CD4-positive, alpha-beta T cell treated with Interleukin-2 at 100 ng/mL for 4 hours (primary cell): ENCODE measurements around the gene ALK.

Source experiments
- DNase-seq: peaks from one replicate; pipeline ENCODE4 v3.0.0-alpha.2; 2020; ENCODE audit warnings: low spot score

ALK gene

DNA sequence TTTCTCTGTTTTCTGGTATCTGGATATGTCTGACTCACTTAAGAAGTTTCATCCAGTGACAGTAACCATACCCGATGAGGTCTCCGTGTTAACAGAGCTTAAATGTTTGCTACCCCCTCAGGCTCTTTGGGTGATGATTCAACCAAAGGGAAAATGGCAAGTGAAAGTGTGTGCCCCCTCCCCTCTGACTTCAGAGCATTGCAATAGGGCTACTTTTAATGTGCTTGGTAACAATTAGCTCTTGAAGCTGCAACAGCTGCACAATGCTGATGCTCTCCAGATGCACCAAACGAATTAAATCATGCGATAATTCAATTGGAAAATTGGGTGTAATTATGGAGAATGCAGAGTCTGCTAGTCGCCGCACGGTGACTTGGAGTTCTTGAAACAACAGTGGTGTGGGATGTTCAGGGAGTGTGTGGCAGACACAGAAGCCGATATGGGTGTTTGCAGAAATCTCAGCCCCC lies 270.7 kb downstream of the ALK start:
- no peak for DNase-seq

DNA sequence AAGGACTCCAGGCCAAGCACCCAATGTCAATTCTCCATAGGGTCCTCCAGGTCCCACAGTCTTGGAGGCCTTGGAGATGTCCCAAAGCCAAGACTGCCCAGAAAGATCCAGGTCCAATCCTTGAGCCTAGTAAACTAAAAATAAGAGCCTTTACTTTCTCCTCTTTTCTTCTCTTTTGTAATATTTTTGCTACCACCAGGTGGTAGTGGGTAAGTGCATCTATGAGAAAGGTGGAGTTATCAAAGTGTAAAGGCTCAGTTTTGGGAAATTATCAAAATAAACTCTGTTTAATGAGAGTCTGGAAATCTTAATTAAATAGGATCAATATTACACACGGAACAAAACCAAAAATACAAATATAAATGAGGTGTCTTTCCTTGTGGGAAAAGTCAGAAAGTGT lies 276.4 kb downstream of the ALK start:
- no peak for DNase-seq

DNA sequence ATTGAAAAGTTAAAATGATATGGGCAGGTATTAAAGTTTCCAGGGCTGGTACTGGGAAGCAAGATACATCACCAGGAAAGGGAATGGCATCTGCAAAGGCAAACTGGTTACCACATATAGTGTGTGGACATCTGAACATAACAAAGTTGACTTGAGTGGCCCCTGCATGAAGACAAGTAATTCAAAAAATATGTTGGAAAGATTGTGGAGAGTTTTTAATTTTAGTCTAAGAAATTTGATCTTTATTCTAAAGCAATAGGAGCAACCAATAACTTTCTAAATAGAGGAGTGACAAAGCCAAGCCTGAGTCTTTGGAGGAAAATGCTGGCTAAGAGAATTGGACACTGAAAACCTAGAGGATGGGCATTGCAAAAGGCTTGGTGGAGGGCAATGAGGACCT lies 278.2 kb downstream of the ALK start:
- DNase-seq, result no peak

DNA sequence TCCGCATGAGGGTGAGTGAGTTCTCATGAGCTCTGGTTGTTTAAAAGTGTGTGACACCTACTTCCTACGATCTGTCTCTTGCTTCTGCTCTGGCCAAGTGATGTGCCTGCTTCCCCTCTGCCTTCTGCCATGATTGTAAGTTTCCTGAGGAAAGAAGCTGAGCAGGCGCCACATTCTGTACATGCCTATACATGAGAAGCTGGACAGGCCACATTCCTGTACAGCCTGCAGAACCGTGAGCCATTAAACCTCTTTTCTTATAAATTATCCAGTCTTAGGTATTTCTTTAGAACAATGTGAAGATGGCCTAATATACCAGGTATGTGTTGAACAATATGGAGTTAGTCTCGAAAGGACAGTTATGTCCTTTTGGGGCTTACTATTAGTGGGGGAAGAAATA lies 281.0 kb downstream of the ALK start:
- no peak for DNase-seq

DNA sequence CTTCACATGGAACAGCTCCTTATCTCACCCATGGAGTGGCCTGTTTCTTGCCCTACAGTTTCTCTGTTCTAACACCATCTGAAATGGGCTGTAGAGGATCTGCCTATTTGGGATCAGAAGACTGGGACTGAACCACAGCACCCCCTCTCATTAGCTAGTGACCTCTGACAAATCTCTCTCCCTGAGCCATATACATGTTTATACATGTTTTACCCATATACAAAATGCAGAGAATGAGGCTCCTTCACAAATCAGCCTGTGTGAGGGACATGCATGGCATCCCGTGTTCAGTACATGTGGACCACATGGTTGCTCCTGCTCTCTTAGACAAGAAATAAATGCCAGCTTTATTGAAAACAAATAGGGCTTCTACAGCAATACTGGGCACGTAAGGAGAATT lies 282.7 kb downstream of the ALK start:
- DNase-seq, result no peak

DNA sequence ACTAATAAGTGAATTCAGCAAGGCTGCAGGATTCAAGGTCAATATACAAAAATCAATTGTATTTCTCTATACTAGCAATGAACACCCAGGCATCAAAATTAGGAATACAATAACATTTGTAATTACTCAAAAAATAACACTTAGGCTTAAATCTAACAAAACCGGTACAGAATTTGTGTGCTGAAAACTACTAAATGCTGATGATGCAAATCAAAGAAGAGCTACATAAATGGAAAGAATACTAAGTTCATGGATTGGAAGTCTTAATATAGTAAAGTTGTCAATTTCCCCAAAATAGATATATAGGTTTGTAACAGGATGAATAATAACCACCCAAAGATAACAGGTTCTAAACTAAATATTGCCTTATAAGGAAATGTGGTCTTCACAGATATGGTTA lies 286.5 kb downstream of the ALK start:
- DNase-seq, result no peak

DNA sequence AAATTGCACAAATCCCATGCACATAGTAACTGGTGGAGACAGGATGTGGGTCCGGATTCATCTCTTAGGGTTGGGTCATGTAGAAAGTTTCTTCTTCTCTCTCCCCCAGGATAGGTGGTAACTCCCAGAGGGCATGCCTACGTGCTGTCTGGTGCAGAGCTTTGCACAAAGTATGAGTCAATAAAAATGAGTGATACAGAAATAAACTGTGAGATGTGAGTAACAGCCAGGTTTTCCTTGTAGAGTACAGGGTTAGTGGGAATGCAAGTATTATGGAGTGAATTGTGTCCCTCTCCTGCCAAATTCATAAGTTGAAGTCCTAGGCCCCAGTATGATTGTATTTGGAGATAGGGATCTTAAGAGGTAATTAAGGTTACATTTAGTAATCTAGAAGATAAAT lies 289.4 kb downstream of the ALK start:
- DNase-seq, result no peak

DNA sequence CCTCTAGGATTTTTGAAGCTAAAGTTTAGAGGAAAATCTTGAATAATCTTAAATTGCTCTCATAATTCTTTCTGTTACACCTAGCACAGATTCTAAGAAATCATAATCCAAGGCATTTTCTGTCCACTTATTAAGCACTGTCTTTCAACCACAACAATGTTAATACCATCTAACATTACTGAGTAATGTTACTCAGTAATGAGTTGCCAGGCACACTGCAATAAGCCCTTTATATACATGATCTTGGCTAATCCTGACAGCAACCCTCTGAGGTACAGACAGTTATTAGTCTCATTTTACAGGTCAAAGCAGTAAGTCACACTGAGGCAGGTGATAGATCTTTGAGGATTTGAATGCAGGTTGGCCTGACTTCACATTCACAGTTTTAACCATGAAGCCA lies 291.9 kb downstream of the ALK start:
- no peak for DNase-seq

DNA sequence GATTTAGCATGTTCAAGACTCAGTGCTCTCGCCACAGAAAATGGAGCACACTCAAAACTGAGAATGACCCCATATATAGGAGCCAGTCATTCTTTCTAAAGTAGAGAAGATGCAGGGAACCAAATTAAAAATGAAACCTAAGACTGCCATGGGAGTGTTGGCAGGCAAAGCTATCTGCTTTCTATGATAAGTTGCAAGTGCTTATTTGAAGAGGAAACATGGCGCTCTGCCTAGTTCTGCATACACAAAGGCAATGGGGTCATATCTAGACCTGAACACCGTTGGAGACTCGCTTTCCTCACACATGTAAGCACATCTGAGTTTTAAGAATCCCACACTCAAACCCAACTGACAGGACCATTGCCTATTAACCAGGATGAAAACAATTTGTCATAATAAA lies 292.5 kb downstream of the ALK start:
- DNase-seq, result no peak

DNA sequence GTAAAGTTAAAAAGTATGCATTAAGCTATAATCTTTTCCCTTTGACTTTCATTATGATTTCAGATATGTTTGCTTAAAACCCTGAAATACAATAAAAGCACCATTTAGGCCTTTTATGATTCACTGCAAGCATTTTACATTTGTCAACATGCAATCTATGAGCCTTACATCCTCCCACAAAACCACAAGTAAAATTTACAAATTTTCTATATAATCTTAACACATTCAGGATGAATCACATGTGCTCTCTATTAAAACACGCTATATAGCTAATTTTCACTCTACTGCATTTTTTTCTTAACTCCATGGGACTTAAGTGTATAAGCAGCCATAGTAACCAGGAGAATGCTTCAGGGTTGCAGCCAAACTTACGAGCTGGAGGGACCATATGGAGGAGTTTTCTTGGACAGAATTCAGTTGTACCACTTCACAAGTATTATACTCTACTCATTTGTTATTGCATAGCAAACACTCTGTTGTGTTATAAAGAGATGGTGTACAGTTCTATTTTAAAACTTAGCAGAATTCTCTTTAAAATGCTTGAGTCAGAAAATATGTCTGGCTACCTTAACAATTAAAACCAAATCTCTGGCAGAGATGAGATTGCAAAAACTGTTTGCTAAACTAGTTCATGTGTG lies 293.2 kb downstream of the ALK start:
- DNase-seq, result no peak

DNA sequence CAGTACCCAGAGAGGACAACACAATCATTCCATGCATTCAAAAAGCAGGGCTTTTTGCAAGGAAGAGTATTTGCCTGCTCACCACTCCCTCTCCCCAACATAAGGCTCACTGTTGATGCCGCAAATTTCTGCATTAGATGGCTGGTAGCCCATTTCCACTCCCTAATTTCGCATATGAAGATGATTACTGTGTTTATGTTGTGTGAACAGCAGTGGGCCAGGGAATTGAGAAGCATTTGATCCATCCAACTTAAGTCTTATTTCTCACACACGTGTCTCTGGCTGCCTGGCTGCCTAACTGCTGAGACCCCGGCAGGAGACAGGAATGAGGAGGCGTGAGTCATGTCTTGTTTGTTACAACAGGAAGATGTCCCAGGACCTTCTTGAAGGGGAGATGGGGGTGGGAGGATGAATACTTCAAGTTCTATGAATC lies 294.1 kb downstream of the ALK start:
- DNase-seq, result no peak

DNA sequence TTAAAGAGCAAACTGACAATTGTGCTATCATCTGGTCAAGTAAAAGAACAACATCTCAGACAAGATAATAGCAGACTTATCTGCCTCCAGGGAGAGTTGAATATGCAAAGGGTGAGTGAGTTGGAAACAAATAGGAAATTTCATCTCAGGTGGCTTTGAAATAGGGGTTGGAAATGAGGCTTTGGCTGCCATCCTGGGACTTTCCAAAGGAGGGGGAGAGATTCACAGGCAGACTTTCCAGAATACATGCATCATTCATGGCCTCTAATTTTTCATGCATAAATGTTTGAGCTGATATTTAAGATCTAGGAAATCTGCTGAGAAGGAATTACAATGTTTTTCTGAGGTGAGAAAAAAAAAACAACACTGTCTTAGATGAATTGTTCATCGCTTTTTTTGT lies 300.5 kb downstream of the ALK start:
- DNase-seq, result no peak

DNA sequence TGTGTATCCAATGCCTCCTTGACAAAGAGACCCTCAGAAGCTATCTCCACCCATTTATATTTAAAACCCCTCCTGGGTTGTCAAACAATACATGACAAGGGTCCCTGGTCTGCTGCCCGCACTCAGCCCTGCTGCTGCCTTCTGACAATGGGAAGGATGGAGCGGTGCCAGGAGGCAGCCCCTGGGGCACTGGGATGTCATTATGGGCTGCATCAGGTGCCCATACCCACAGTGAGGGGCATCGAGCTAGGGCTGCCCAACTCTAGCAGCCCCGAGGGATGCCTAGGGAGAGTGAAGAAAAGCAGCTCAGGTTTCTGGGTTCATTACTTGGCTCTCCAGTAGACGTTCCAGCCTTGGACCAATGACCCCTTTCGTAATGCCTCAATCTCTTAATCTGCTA lies 301.7 kb downstream of the ALK start:
- DNase-seq, result no peak

DNA sequence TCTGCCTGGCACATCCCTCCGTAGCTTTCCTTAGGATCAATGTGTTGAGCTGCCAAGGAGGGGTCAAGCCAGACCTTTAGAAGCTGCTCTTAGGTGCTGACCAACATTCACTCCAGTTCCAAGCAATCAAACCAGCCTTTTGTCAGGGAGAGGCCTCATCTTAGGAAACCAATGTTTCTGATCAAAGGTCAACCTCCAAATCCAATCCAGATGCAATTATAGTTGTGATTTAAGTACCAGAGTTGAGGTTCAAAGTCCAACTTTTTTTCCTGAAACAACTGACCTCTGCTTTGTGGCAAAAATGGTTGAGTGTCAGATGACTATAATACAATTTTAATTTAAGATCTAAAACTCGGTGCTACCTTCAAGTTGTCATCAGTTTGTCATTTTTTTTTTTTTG lies 303.4 kb downstream of the ALK start:
- no peak for DNase-seq

DNA sequence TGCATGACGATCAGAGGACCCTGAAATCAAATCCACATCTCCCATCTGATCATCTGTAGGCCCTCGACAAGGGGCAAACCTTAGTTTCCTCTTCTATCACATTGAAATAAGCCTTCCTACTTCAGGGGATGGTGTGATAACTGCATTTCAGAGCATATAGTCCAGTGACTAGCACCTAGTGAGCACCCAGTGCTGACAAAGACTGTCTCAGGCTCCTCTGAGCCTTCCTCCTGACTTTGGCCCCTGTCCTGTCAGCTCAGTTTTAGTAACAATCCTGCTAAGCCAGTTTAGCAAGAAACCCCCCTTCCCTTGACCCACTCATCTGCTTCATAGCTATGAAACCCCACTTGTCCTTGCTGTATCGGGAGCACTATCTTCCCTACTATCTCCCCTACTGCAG lies 304.0 kb downstream of the ALK start:
- DNase-seq, result no peak

DNA sequence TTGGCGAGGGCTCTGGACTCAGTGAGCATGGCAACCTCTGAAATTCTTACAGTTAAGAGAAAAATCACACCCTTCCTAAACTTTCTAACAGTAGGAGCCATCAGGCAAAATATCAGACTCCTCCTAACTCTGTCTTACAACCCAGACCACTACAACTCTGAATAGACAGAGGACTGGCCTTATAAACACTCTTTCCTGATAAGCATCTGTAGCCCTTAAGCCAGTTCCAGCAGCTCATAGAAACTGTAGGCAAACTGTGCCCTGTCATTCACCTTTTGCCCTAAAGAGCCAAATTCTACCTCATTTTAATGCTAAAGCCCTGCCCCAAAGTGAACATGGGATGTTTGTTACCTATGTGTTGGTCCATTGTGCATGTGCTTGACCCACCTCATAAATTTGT lies 304.8 kb downstream of the ALK start:
- no peak for DNase-seq

DNA sequence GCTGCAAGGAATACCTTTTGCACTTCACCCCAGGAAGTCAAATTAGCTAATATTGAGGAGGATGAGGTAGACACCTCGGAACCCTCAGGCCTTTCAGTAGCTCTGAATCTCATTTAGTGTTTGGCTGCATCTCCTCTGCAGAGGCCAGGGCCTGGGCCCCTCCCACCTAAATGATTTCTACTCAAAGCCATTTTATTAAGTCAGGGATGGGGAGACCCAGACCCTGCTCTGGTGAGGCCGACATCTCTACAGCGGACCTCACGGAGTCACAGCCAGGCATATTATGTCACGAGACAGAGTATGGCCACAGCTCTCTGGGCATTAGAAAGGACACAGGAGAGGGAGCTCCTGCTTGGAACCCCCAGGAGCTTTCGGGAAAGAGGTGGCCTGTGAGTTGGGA lies 305.5 kb downstream of the ALK start:
- DNase-seq, result no peak

DNA sequence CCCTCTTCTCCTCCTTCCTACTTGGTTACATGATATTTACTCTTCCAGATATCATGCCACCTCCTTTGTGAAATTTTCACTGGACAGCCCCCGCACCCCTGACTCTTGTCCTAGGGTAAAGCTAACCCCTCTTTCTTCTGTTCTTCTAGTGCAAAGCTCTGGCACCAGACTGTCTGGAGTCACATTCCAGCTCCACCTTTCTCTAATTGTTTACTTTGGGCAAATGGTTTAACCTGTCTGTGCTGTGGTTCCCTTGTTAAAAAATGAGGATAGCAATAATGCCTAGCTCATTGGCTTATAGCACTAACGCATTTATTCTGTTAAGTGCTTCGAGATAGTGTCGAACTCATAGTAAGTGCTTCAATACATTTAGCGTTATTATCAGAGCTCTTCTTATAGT lies 306.2 kb downstream of the ALK start:
- DNase-seq, result no peak

DNA sequence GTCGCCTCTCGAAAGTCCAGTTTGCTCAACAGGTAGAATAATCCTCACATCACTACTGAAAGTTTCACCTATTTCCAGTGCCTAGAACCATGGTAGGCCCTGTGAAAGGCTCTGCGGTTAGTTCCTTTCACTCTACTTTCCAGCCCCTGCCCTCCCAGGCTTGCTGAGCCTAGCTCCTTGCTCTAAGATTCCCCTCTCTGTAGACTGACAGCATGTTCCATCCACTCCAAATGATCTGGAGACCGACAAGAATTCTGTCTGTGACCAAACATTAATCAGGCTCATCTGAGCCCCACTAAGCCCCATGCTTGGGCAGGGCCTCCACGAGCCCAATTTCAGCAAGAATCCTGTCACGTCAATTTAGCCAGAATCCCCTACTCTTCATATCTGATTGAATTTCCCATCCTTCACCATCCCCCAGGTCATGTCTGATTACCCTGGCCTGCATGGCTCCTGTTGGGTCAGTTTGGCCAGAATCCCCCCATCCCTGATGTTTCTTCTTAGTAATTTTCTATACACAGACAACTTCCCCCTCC lies 307.0 kb downstream of the ALK start:
- DNase-seq, result no peak

DNA sequence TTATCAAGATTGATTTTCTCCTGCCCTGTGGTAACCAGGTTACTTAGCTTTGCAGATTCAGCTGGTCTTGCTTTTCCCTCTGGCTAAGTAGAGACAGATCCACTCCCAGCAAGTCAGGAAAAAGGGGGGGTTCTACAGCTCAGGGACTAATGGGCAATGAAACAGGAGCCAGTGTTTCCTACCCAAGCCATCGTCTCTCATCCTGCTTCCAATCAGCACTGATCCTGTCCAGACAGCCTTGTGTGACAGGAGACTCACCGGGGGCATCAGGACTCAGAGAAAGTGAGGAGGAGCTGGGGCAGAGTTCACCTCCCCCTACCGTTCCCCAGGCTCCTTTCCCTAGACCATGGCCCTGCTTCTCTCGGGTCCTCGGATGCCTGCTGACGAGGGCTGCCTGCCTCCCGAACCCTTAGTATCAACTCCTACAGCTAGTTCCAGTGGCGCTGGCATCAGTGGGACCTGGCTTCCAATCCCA lies 307.6 kb downstream of the ALK start:
- DNase-seq, result no peak

DNA sequence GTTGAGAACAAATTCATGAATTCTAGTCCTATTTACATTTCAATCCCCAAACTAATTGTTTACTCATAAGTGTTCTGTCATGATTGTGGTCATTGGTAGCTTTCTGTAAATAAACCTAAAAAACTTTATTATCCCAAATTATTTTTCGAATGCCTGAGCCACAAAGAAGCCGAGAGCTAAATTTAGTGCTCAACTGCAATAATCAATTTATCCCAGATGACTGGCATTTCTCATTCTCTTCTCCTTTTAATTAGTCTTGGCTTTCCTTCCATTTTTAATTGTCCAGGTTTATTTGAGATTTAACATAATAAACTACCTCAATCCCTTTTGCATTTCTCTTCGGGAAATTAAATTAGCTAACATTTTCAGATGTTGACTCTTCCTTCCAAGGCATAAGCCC lies 308.3 kb downstream of the ALK start:
- no peak for DNase-seq

DNA sequence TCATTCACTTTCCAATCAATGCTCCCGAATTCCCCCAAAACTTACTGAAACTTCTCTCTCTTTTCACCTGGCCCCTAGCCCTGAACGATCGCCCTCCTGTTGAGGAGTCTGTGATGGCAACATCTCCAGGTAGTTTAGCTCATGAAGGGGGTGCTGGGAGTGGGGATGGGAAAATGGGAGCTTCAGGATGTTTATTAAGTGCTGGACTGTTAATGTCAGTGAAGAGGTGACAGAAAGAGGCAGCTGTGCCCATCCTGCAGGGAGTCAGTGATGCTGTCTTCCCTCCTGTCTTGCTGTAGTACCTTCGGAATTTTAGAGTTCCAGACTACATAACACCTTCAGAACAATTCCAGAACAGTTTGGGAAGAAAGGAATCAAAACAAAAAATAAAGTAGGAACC lies 308.8 kb downstream of the ALK start:
- no peak for DNase-seq

DNA sequence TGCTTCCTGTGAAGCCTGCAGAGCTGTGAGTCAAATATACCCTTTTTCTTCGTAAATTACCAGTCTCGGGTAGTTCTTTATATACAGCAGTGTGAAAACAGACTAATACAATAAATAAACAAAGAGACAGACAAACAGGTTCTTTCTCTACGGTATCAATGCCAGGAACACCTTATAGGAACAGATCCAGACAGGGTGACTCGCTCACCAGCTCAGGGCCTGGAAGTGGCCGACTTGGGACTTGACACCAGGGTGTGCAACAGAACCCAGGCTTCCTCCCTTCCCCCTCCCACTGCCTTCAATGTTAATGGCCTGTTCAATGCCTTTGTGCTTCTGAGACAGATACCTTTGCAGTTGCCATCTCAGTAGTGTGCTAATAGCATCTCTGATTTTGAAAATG lies 309.5 kb downstream of the ALK start:
- no peak for DNase-seq

DNA sequence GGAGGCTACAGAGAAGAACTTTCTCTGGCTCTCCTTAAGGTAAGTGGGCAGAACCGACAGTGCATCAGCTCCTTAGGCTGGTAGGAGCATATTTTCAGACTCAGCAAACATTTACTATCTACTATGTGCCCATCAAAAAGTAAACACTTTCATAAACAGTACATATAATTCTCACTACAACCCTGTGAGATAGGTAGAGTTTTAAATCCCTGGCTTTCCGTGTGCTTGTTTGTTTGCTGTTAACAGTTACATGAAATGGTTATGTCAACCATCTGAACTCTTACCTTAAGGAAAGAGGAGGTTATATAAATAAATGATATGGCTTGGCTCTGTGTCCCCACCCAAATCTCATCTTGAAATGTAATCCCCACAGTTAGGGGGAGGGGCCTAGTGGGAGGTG lies 310.1 kb downstream of the ALK start:
- no peak for DNase-seq
